ENCODE data around the gene SNRPE. TPM values are rescaled to one million over a fixed set of nuclear protein-coding genes. Genes with fewer than 3 reads are reported as not detected.

Gene SNRPE
- total and polyA plus RNA-seq, 9 of the 15 experiments (the other 6 are each of a cell fraction or from before 2014, with no cell fraction given), result 216 to 1,893 (median 487) TPM

DNA sequence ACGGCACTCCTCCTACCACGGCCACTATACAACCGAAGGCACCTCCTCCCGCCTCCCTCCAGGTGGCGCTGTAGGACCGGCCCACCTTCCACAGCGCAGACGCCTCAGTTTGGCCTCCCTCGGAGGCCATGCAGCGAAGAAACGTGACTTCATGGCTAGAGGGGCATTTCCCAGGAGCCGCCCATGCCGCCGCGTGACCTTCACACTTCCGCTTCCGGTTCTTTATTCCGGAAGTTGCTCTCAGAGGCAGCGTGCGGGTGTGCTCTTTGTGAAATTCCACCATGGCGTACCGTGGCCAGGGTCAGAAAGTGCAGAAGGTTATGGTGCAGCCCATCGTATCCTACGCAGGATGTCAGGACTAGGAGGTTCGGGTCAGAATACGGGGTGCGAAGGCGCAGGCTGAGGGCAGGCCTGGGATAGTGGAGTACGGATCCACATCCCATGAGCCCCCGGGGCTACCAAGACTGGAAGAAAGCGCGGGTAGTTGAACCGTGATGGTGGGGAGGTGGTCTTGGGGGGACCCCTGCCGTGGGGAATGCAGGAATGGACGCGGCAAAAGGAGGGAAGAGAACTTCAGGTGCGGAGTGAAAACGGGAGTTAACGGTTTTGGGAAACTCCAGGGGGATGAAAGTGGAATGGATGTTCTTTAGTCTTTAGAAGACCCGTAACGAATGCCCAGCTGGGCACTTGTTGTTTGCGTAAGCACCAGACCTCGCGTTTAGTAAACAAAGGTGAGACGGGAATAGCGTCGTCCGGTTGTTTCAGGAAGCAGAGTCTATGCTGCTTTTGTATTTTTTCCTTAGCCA is at the start of gene SNRPE (continued):
- TF ChIP-seq, protein P1, sequence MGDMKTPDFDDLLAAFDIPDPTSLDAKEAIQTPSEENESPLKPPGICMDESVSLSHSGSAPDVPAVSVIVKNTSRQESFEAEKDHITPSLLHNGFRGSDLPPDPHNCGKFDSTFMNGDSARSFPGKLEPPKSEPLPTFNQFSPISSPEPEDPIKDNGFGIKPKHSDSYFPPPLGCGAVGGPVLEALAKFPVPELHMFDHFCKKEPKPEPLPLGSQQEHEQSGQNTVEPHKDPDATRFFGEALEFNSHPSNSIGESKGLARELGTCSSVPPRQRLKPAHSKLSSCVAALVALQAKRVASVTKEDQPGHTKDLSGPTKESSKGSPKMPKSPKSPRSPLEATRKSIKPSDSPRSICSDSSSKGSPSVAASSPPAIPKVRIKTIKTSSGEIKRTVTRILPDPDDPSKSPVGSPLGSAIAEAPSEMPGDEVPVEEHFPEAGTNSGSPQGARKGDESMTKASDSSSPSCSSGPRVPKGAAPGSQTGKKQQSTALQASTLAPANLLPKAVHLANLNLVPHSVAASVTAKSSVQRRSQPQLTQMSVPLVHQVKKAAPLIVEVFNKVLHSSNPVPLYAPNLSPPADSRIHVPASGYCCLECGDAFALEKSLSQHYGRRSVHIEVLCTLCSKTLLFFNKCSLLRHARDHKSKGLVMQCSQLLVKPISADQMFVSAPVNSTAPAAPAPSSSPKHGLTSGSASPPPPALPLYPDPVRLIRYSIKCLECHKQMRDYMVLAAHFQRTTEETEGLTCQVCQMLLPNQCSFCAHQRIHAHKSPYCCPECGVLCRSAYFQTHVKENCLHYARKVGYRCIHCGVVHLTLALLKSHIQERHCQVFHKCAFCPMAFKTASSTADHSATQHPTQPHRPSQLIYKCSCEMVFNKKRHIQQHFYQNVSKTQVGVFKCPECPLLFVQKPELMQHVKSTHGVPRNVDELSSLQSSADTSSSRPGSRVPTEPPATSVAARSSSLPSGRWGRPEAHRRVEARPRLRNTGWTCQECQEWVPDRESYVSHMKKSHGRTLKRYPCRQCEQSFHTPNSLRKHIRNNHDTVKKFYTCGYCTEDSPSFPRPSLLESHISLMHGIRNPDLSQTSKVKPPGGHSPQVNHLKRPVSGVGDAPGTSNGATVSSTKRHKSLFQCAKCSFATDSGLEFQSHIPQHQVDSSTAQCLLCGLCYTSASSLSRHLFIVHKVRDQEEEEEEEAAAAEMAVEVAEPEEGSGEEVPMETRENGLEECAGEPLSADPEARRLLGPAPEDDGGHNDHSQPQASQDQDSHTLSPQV (IDR thresholded peaks at IDR 0.05), result peak; percentile 29; the same call in 1 of the 2 replicates
- TF ChIP-seq ZNF184 (CRISPR knock-in tag; IDR thresholded peaks at IDR 0.05) (no peak), GATAD2B (IDR thresholded peaks at IDR 0.05; ENCODE audit: borderline replicate concordance) (peak; percentile 94), GTF2F1 (IDR thresholded peaks at IDR 0.05; ENCODE audit: low read depth, low read length) (peak; percentile 87), KAT7 (CRISPR knock-in tag; IDR thresholded peaks at IDR 0.05; ENCODE audit: borderline replicate concordance) (peak; percentile 70; the same call in 1 of the 2 replicates), NEUROD1 (IDR thresholded peaks at IDR 0.05; ENCODE audit: borderline replicate concordance, low read depth, low read length, partially characterized antibody) (peak; percentile 70), MAFG (tag; conservative IDR thresholded peaks at IDR 0.05) (no peak), ZNF561 (CRISPR knock-in tag; conservative IDR thresholded peaks at IDR 0.05) (no peak), RHOXF2B (CRISPR knock-in tag; conservative IDR thresholded peaks at IDR 0.05) (no peak), TSC22D4 (tag; IDR thresholded peaks at IDR 0.05) (no peak)
- TF ChIP-seq, protein P2, sequence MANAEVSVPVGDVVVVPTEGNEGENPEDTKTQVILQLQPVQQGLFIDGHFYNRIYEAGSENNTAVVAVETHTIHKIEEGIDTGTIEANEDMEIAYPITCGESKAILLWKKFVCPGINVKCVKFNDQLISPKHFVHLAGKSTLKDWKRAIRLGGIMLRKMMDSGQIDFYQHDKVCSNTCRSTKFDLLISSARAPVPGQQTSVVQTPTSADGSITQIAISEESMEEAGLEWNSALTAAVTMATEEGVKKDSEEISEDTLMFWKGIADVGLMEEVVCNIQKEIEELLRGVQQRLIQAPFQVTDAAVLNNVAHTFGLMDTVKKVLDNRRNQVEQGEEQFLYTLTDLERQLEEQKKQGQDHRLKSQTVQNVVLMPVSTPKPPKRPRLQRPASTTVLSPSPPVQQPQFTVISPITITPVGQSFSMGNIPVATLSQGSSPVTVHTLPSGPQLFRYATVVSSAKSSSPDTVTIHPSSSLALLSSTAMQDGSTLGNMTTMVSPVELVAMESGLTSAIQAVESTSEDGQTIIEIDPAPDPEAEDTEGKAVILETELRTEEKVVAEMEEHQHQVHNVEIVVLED (CRISPR knock-in tag; IDR thresholded peaks at IDR 0.05), result peak; percentile 79
- TF ChIP-seq, protein P3, sequence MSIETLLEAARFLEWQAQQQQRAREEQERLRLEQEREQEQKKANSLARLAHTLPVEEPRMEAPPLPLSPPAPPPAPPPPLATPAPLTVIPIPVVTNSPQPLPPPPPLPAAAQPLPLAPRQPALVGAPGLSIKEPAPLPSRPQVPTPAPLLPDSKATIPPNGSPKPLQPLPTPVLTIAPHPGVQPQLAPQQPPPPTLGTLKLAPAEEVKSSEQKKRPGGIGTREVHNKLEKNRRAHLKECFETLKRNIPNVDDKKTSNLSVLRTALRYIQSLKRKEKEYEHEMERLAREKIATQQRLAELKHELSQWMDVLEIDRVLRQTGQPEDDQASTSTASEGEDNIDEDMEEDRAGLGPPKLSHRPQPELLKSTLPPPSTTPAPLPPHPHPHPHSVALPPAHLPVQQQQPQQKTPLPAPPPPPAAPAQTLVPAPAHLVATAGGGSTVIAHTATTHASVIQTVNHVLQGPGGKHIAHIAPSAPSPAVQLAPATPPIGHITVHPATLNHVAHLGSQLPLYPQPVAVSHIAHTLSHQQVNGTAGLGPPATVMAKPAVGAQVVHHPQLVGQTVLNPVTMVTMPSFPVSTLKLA (conservative IDR thresholded peaks at IDR 0.05), result peak; percentile 99 to 100
- TF ChIP-seq, protein P4, sequence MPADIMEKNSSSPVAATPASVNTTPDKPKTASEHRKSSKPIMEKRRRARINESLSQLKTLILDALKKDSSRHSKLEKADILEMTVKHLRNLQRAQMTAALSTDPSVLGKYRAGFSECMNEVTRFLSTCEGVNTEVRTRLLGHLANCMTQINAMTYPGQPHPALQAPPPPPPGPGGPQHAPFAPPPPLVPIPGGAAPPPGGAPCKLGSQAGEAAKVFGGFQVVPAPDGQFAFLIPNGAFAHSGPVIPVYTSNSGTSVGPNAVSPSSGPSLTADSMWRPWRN (IDR thresholded peaks at IDR 0.05; ENCODE audit: low read depth), result peak; percentile 61; the same call in 1 of the 2 replicates
- TF ChIP-seq, protein P5, sequence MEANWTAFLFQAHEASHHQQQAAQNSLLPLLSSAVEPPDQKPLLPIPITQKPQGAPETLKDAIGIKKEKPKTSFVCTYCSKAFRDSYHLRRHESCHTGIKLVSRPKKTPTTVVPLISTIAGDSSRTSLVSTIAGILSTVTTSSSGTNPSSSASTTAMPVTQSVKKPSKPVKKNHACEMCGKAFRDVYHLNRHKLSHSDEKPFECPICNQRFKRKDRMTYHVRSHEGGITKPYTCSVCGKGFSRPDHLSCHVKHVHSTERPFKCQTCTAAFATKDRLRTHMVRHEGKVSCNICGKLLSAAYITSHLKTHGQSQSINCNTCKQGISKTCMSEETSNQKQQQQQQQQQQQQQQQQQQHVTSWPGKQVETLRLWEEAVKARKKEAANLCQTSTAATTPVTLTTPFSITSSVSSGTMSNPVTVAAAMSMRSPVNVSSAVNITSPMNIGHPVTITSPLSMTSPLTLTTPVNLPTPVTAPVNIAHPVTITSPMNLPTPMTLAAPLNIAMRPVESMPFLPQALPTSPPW (CRISPR knock-in tag; IDR thresholded peaks at IDR 0.05), result peak; percentile 60; the same call in 1 of the 2 replicates
- TF ChIP-seq, protein P6, sequence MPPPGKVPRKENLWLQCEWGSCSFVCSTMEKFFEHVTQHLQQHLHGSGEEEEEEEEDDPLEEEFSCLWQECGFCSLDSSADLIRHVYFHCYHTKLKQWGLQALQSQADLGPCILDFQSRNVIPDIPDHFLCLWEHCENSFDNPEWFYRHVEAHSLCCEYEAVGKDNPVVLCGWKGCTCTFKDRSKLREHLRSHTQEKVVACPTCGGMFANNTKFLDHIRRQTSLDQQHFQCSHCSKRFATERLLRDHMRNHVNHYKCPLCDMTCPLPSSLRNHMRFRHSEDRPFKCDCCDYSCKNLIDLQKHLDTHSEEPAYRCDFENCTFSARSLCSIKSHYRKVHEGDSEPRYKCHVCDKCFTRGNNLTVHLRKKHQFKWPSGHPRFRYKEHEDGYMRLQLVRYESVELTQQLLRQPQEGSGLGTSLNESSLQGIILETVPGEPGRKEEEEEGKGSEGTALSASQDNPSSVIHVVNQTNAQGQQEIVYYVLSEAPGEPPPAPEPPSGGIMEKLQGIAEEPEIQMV (tag; conservative IDR thresholded peaks at IDR 0.05; ENCODE audit: low read depth), result no peak

Measured in K562 (cell line).